H9 (cell line): ENCODE results near the gene DPEP3. TPM values are rescaled to one million over a fixed set of nuclear protein-coding genes. Genes with fewer than 3 reads are reported as not detected.

Experiments used
- DNase-seq: peaks from one replicate; pipeline ENCODE4 v3.0.0-alpha.2; 2017
- H2AFZ ChIP-seq: one replicate; pipeline ENCODE4 v1.6.1; 2013; ENCODE audit warnings: mild to moderate bottlenecking, low read length, control low read depth, moderate library complexity
- H2AK5ac ChIP-seq: 2 replicates; pipeline ENCODE4 v1.6.1; 2013; ENCODE audit warnings: low read length, control low read depth, mixed read lengths; ENCODE audit not compliant: insufficient read length
- H2BK120ac ChIP-seq: one replicate; pipeline ENCODE4 v1.6.1; 2013; ENCODE audit warnings: low read depth, mild to moderate bottlenecking, low read length, control low read depth, inconsistent platforms; ENCODE audit not compliant: poor library complexity, severe bottlenecking
- H2BK12ac ChIP-seq: 2 replicates; pipeline ENCODE4 v1.6.1; 2013; ENCODE audit warnings: low read length, control low read depth, mixed read lengths, low read depth; ENCODE audit not compliant: insufficient read length
- H2BK15ac ChIP-seq: 2 replicates; pipeline ENCODE4 v1.6.1; 2013; ENCODE audit warnings: low read depth, low read length, control low read depth
- H2BK20ac ChIP-seq: one replicate; pipeline ENCODE4 v1.6.1; 2013; ENCODE audit warnings: low read depth, mild to moderate bottlenecking, low read length, control low read depth, inconsistent platforms; ENCODE audit not compliant: poor library complexity, severe bottlenecking
- H2BK5ac ChIP-seq: 2 replicates; pipeline ENCODE4 v1.6.1; 2013; ENCODE audit warnings: low read length, control low read depth, mixed read lengths; ENCODE audit not compliant: insufficient read length
- H3K14ac ChIP-seq: 2 replicates; pipeline ENCODE4 v1.6.1; 2013; ENCODE audit warnings: low read length, control low read depth; ENCODE audit not compliant: insufficient read depth
- H3K18ac ChIP-seq: 2 replicates; pipeline ENCODE4 v1.6.1; 2013; ENCODE audit warnings: low read depth, mild to moderate bottlenecking, mixed read lengths, low read length, control low read depth; ENCODE audit not compliant: insufficient read length
- H3K23ac ChIP-seq: 2 replicates; pipeline ENCODE4 v1.6.1; 2013; ENCODE audit warnings: low read length, control low read depth, mixed read lengths, low read depth; ENCODE audit not compliant: insufficient read length
- H3K23me2 ChIP-seq: 2 replicates; pipeline ENCODE4 v1.6.1; 2013; ENCODE audit warnings: low read depth, mild to moderate bottlenecking, mixed read lengths, low read length, control low read depth; ENCODE audit not compliant: insufficient read length, poor library complexity, severe bottlenecking
- H3K27ac ChIP-seq: 2 replicates; pipeline ENCODE4 v1.5.1; 2013; ENCODE audit warnings: low read length, control low read depth, mixed read lengths, low read depth; ENCODE audit not compliant: insufficient read length
- H3K27me3 ChIP-seq: 2 replicates; pipeline ENCODE4 v1.6.1; 2013; ENCODE audit warnings: low read length, control low read depth, inconsistent platforms; ENCODE audit not compliant: insufficient read depth
- H3K4ac ChIP-seq: 2 replicates; pipeline ENCODE4 v1.6.1; 2013; ENCODE audit warnings: low read depth, mild to moderate bottlenecking, control low read depth, inconsistent platforms, low read length, moderate library complexity
- H3K4me1 ChIP-seq: 2 replicates; pipeline ENCODE4 v1.6.1; 2013; ENCODE audit warnings: low read length, control low read depth, inconsistent platforms; ENCODE audit not compliant: insufficient read depth
- H3K4me2 ChIP-seq: 2 replicates; pipeline ENCODE4 v1.6.1; 2013; ENCODE audit warnings: low read length, control low read depth, mixed read lengths; ENCODE audit not compliant: insufficient read length, insufficient read depth
- H3K56ac ChIP-seq: 2 replicates; pipeline ENCODE4 v1.6.1; 2013; ENCODE audit warnings: low read depth, mild to moderate bottlenecking, mixed read lengths, low read length, control low read depth; ENCODE audit not compliant: insufficient read length
- H3K79me1 ChIP-seq: 2 replicates; pipeline ENCODE4 v1.6.1; 2013; ENCODE audit warnings: low read depth, mild to moderate bottlenecking, moderate library complexity, low read length, control low read depth, inconsistent platforms; ENCODE audit not compliant: insufficient read depth, poor library complexity, severe bottlenecking
- H3K79me2 ChIP-seq: 2 replicates; pipeline ENCODE4 v1.6.1; 2013; ENCODE audit warnings: low read length, control low read depth, inconsistent platforms; ENCODE audit not compliant: insufficient read depth
- H3K9ac ChIP-seq: 2 replicates; pipeline ENCODE4 v1.6.1; 2013; ENCODE audit warnings: low read length, control low read depth, mixed read lengths; ENCODE audit not compliant: insufficient read length; ENCODE audit errors: extremely low read depth
- H3K9me3 ChIP-seq: one replicate; pipeline ENCODE4 v1.6.1; 2013; ENCODE audit warnings: low read depth, low read length, inconsistent platforms; ENCODE audit not compliant: control insufficient read depth
- H3T11ph ChIP-seq: one replicate; pipeline ENCODE4 v1.6.1; 2013; ENCODE audit warnings: mild to moderate bottlenecking, low read length, control low read depth, inconsistent platforms
- H4K20me1 ChIP-seq: one replicate; pipeline ENCODE4 v1.6.1; 2013; ENCODE audit not compliant: control insufficient read depth, insufficient read length, insufficient read depth
- H4K5ac ChIP-seq: 2 replicates; pipeline ENCODE4 v1.6.1; 2013; ENCODE audit warnings: low read depth, mild to moderate bottlenecking, mixed read lengths, low read length, control low read depth; ENCODE audit not compliant: insufficient read length
- H4K8ac ChIP-seq: replicated peaks from 2 replicates; pipeline ENCODE4 v1.6.1; 2013; ENCODE audit warnings: low read length, control low read depth, mixed read lengths, low read depth; ENCODE audit not compliant: insufficient read length
- H4K91ac ChIP-seq: 2 replicates; pipeline ENCODE4 v1.6.1; 2013; ENCODE audit warnings: low read depth, mild to moderate bottlenecking, moderate library complexity, mixed read lengths, low read length, control low read depth; ENCODE audit not compliant: insufficient read length
- H3K27ac Mint-ChIP-seq, 3 experiments: 2 replicates in 2 of 3; 3 replicates in 1 of 3; pipeline ENCODE4 v1.8.0; 2020 to 2021; ENCODE audit warnings: mixed read lengths in 3 of 3, mild to moderate bottlenecking in 1 of 3, moderate library complexity in 1 of 3
- H3K27me3 Mint-ChIP-seq: 2 replicates; pipeline ENCODE4 v1.8.0; 2021; ENCODE audit warnings: low read depth, mild to moderate bottlenecking, moderate library complexity, mixed read lengths
- H3K36me3 Mint-ChIP-seq, 3 experiments: 2 replicates in 2 of 3; 3 replicates in 1 of 3; pipeline ENCODE4 v1.8.0; 2020 to 2021; ENCODE audit warnings: low read depth in 3 of 3, mixed read lengths in 3 of 3; ENCODE audit not compliant: insufficient read depth in 1 of 3
- H3K4me1 Mint-ChIP-seq, 2 experiments: 2 replicates each; pipeline ENCODE4 v1.8.0; 2020; ENCODE audit warnings: mixed read lengths in 2 of 2
- H3K4me3 Mint-ChIP-seq, 2 experiments: 2 replicates in 1 of 2; 3 replicates in 1 of 2; pipeline ENCODE4 v1.8.0; 2020 to 2021; ENCODE audit warnings: mild to moderate bottlenecking in 2 of 2, mixed read lengths in 2 of 2, moderate library complexity in 1 of 2
- H3K9me3 Mint-ChIP-seq, 2 experiments: 2 replicates in 1 of 2; 3 replicates in 1 of 2; pipeline ENCODE4 v1.8.0; 2020; ENCODE audit warnings: mild to moderate bottlenecking in 2 of 2, mixed read lengths in 2 of 2, moderate library complexity in 1 of 2
- whole genome bisulfite sequencing: extraction: QIAGEN DNeasy Blood & Tissue Kit; methylation state at CpG from one replicate; pipeline ENCODE4 v1.1.7; 2013; ENCODE audit warnings: missing lambda C conversion rate, low lambda C conversion rate, mixed read lengths; ENCODE audit not compliant: insufficient read length; ENCODE audit errors: extremely low coverage; 5-methylcytosine and 5-hydroxymethylcytosine counted together
- total RNA-seq: library from RNA; stranded (reverse); gene quantifications from 2 replicates; pipeline ENCODE4 v1.2.1, GENCODE V29; 2021
- TF ChIP-seq, protein P1 (sequence below): fragments of 200-600 bp; sonication (generic); conservative IDR thresholded peaks from 3 replicates; pipeline ENCODE4 v1.8.0; 2021; ENCODE audit warnings: antibody characterized with exemption, mild to moderate bottlenecking

DPEP3 gene
- total RNA-seq, 1 experiment from 2014 or later: 0.68 TPM

DNA sequence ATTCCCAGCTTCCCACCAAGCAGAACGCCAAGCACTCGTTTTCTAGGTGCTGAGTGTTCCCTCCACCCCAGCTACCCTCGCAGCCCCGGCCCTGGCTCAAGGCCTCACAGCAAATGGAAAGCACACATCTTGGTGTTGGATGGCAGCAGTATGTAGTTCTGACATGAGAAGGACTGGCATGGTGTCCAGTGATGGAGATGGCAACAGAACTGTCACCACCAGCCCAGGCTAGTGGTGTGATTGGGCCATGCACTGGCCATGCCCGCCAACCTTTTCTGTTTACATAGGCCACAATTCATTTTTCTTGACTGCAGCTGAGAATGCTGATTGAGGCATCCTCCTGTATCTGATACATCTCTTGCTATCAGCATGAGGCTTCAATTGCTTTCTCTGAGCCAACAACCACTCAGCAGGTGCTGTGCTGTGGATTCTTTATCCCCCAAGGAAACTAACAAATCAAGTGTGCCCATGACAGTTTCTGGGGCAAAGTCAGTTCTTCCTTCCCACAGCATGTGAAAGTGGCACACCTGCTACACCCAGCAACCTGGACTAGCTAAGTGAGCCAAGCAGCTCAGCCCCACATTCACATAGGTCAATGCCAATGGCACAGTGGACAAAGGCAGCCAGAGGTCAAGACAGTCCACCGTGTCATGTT is 15.7 kb downstream of the DPEP3 start:
- no peaks in the 10 kb centered on the region for H3K27me3 ChIP-seq
- no peak overlapping the region for H3K14ac ChIP-seq
- no peak overlapping the region for H3K23ac ChIP-seq
- Mint-ChIP-seq H3K27me3 (no peaks in the 10 kb centered on the region; the same call in 1 of the 2 replicates), H3K4me3 (no peak overlapping the region), H3K27ac (peak overlapping the region in 1 of 3 experiments; percentile 53; a peak in 2 of 7 replicates), H3K36me3 (peaks cover 6 to 49% (median 24%) of the 10 kb centered on the region in 3 experiments), H3K4me1 (peaks cover 34 to 39% of the 10 kb centered on the region in 2 experiments), H3K9me3 (no peaks in the 10 kb centered on the region; a peak in 1 of 5 replicates)
- no peaks in the 10 kb centered on the region; the same call in 1 of the 2 replicates for H3K79me2 ChIP-seq
- peaks cover 3% of the 10 kb centered on the region for H4K20me1 ChIP-seq
- no peak overlapping the region for H2BK5ac ChIP-seq
- no peak overlapping the region for H2BK120ac ChIP-seq
- H3K9me3 ChIP-seq: no peaks in the 10 kb centered on the region
- H2BK12ac ChIP-seq: no peak overlapping the region
- H3K4ac ChIP-seq: no peak overlapping the region
- peaks cover 5% of the 10 kb centered on the region; the same call in 1 of the 2 replicates for H3K4me1 ChIP-seq
- no peak overlapping the region for H3K56ac ChIP-seq
- no CpG with 5 or more reads among the region's 6 CpGs for WGBS
- H3K23me2 ChIP-seq: peaks cover 3% of the 10 kb centered on the region
- H3T11ph ChIP-seq: no peak overlapping the region
- no peak overlapping the region for H3K18ac ChIP-seq
- no peak overlapping the region for H4K91ac ChIP-seq
- H3K4me2 ChIP-seq: no peak overlapping the region
- no peak for DNase-seq
- no peak overlapping the region for H2BK15ac ChIP-seq
- H3K27ac ChIP-seq: no peak overlapping the region
- no peak overlapping the region for H2AFZ ChIP-seq
- H2AK5ac ChIP-seq: no peak overlapping the region
- TF ChIP-seq, protein P1, sequence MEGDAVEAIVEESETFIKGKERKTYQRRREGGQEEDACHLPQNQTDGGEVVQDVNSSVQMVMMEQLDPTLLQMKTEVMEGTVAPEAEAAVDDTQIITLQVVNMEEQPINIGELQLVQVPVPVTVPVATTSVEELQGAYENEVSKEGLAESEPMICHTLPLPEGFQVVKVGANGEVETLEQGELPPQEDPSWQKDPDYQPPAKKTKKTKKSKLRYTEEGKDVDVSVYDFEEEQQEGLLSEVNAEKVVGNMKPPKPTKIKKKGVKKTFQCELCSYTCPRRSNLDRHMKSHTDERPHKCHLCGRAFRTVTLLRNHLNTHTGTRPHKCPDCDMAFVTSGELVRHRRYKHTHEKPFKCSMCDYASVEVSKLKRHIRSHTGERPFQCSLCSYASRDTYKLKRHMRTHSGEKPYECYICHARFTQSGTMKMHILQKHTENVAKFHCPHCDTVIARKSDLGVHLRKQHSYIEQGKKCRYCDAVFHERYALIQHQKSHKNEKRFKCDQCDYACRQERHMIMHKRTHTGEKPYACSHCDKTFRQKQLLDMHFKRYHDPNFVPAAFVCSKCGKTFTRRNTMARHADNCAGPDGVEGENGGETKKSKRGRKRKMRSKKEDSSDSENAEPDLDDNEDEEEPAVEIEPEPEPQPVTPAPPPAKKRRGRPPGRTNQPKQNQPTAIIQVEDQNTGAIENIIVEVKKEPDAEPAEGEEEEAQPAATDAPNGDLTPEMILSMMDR: no peak
- H4K8ac ChIP-seq: no peak overlapping the region
- no peak overlapping the region for H4K5ac ChIP-seq
- no peak overlapping the region for H3K9ac ChIP-seq
- H2BK20ac ChIP-seq: no peak overlapping the region
- peaks cover 4% of the 10 kb centered on the region for H3K79me1 ChIP-seq
